Non-pigmented ciliary epithelial cell (primary cell): ENCODE data around the gene HIGD1A.

Source experiments
- DNase-seq: peaks from one replicate; pipeline ENCODE4 v3.0.0-alpha.2; 2010; ENCODE audit warnings: low read depth

Gene HIGD1A

DNA sequence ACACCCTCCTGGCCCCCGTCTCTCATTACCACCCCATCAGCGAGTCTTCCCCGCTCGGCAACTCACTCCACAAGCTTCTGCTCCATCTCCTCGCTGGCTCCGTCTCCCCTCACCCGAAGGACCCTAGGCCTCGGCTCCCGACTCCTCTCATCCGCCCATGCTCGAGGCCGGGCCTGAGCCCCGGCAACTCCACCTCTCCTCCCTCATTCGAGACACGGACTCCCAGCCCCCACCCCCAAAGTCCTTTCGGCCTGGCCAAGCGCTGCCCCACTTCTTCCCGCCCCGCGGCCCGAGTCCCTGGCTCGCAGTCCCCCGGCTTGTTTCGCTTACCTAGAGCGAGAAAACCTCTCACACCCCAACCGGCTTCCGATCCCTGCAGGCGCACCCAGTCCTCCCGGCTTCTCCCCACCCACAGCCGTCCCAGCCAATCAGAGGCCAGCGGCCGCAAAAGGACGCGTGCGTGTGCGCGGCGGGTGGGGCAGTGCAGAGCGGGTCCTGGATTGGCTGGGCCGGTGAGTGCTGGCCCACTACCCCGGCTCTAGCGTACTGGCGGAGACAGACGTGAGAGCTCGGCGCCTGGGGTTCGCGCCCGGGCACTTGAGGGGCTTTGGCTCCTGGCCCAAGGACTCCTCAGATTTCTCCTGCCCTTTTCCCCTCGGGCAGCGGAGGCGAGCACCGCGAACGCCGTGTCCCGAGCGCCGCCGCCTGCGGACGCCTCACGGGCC, at the start of gene HIGD1A:
TSS of gene HIGD1A (minus strand) at position 385 of the 725 bp plus-strand sequence. CDS start 10,237 bp downstream, outside the sequence.
- DNase-seq, result peak; percentile 76

DNA sequence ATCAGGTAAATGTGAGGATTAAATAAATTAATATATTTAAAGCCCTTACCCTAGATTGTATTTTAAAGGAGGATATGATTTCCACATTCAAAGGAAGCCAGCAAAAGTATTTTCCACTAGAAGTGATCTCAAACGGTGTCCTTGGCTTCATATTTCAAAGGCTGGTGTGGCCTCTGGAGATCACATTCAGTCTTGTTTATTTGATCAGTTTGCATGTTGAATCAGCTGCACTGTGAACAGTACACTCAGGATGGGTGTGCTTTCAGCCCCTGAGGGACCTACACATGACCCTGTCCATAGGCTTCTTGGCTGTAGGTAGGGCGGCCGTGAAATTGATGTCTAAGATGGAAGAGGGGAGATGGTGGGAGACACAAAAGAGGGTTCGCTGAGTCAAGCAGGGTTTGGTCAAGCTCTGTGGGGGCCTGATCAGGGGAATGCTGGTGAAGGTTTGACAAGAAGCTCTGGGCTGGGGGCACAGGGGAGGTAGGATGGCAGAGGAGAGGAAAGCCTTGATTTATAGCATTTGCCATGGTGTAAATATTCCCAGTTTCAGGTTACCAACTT, 49.5 kb upstream of the HIGD1A start:
- DNase-seq, result no peak

DNA sequence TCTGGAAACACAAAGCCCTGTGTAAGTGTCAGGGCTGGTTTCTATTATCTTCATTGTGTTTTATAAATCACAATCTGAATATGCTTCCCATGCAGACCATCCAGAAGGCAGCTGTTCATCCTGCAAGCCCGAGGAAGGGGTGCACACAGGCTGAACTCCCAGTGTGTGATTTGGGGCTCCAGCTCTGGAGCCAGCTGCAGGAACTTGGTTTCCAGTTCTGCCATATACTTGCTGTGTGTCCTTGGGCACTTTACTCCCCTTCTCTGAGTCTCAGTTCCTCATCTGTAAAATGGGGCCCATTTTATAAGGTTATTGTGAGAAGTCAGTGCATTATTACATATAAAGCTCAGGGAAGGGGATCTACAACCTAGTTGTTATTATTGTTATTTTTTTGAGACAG, 48.8 kb upstream of the HIGD1A start:
- DNase-seq, result no peak

DNA sequence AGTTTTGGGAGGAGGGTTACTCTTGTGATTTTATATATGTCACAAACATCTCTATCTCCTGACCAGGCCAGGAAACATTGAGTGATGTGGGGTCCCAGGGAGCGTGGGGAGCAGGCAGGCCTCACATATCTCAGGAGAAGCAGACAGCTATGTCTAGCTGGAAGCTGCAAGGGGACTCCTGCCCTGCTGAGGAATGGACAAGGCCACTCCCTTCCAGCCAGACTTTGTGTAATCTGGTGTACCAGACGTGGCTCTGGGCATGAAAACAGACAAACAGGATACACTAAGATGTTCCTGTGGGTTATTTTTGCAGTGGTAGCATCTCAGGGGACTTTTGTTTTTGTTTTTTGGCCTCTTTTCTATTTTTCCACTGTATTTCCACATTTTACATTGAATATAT, 48.2 kb upstream of the HIGD1A start:
- no peak for DNase-seq

DNA sequence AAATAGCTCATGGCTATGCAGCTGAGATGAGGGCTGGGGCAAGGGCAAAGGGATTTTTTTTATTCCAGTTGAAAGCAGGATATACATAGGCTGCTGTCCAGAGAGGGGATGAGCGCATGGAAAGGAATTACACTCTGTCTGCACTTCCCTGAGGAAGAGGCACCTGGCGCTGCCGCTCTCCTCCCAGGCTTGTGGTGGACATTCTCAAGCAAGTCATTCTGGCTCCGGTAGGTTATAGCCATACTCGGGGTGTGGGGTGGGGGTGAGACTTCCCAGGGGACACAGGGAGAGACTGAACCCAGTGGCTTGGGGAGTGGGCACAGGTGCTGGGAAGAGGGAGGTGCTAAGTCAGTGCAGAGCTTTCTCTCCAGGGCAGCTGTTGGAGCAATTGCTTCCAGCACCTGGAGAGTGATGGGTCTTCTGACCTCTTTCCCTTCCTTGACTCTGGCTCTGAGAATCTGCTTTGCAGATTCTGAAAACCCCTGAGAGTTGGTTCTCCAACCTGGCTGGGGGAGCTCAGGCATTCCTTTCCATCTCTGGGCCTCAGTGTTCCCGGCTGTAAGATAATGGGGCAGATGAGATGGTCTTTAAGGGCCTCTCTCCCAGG, 47.0 kb upstream of the HIGD1A start:
- no peak for DNase-seq

DNA sequence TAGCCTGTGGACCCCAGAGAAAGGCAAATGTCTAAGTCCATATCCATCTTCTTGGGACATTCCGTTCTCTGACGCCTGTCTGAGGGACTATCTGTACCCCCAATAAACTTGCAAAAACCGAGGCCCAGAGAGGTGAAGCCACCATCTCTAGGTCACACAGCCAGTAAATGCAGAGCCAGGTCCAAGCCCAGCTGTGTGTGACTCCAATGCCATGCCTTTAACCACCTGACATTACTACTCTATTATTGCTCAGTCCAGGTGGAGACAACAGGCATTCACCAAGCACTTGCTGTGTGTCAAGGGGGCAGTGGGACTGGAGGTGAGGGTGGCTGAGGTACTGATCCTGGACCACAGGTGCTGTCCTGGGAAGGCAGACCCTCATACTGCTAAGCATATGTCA, 46.0 kb upstream of the HIGD1A start:
- no peak for DNase-seq

DNA sequence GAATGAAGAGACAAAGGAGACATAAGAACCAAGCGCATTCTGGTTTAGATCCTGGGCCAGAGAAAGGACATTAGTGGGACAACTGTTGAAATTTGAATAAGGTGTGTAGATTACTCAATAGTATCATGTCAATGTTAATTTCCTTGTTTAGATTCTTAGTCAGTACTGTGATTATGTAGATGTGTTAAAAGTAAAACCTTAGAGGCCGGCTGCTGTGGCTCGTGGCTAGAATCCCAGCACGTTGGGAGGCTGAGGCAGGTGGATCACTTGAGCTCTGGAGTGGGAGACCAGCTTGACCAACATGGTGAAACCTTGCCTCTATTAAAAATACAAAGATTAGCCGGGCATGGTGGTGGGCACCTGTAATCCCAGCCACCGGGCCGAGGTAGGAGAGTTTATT, 44.7 kb upstream of the HIGD1A start:
- DNase-seq, result no peak

DNA sequence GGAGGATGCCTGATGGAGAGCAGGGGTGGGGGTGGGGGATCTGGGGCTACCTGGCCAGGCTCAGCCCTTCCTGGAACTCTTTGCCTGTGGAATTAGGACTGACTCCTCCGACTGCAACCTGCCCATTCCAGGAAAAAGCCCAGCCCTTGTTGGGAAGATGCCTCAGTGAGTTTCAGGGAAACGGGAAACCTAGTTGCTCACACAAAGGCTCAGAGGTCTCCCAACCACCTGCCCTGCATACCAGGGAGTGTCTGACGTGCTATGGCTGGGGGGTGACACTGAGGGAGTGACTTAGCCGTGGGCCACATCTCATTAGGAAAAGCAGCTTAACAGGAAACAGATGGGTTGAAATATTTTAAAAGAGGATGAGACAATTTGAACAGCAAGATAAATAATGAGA, 43.4 kb upstream of the HIGD1A start:
- DNase-seq, result no peak

DNA sequence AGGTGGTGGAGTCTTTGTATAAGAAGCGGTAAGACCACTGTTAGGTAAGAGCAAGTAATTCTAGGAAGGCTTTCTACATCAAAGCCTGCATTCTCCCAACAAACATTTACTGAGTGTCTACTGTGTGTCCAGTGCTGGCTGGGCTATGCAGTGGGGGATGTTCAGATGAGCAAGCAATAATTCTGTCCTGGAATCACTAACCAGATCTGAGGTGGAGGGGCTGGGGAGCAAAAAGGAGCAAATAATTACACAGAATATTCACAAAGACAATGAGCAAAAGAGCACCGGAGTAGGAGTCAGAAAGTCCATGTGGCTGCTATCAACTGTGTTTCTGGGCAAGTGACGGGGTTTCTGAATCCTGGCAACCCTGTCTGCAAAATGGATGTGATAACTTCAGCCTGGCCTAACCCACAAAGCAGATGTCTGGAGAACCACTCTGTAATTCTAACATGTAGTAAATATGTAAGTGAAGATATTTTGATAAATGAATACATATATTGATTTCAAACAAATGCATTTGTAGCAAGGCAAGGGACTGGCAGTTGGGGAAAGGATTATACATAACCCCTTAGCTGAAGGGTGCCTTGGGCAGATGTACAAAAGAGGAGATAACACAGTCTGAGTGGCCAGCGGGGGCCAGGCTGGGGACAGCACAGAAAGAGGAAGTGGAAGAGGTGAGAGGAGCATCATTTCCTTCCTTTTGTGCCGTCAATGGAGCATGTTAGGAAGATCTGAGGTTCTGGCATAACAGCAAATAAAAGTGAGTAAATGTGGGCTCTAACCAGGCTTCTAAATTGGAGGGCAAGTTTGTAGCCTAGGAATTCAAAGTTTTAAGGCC, 42.6 kb upstream of the HIGD1A start:
- no peak for DNase-seq

DNA sequence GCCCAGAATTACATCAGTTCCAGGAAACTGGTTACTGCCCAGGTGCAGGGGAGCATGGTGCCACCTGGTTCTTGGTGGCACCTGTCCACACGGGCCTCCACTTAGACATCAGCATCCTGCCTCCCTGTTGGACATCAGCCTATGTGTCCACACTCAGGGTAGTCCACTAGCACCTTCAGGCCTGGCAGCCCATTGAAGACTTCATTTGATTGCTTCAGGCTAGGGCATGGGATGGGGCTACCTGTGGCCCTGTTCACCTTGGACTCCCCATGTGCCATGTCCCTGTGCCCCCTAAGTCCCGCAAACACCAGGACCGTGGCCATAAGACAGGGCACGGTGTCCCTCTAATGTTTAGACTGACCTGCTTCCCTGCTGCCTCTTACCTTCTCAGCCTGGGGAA, 40.5 kb upstream of the HIGD1A start:
- DNase-seq, result no peak

DNA sequence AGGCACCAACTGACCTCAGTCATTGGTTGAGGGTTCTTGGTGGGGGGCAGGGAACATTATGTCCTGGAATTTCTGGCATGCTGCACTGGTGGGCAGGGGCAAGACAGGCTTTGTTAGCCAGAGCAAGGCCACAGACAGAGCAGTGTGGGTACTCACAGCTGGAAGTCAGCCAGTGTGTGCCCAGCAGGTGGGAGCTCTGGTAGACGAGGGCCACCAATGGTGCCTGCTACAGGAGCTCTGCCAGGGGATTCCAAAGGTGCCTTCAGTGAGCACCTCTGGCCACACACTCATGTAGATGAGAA, 40.1 kb upstream of the HIGD1A start:
- no peak for DNase-seq

DNA sequence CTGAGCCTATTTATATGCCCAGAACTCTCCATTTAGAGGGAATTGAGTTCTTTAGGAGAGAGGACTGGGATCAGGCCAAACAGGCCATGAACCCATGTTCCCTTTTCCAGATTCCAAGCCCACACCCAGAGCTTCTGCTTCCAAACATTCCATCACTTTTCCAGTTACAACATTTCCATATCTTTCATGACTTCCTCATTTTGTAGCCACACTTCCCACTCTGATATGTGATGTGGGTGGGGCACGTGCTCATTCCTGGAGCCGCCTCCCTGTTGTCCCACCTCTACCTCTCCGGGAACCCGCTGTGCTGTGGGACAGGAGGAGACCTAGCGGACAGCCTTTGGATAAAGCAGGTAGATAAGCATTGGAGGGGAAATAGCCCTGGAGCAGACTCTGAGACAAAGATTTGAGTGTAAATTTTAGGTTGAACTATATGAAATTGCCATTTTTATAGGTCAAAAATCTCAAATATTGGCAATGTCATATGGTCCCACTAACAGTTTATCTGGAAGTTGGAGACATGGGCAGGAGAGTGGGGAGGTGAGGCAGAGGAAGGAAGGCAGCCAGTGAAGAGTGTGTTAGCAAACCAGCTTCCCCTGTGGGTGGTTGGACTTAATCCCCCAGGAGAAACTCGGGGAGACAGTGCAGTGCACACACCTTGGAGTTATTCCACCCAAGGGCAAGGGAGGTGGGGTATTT, 39.6 kb upstream of the HIGD1A start:
- no peak for DNase-seq

DNA sequence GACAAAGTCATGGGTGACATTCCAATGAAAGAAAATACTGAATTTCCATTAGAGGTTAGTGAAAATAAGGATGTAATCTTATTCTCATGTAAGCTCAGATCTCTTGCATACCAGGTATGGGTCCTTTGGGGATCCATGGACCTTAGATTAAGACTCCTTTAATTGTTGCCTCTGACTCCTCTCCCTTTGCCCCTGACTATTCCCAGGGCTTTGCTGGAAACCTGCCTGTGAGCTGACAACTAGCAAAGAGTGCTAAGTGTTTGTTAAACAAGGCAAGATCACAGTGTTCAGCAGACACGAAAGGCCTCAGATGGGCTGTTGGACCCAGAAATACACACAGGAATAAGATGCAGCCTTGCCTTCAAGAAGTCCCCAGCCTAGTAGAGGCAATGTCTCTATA, 37.0 kb upstream of the HIGD1A start:
- DNase-seq, result no peak

DNA sequence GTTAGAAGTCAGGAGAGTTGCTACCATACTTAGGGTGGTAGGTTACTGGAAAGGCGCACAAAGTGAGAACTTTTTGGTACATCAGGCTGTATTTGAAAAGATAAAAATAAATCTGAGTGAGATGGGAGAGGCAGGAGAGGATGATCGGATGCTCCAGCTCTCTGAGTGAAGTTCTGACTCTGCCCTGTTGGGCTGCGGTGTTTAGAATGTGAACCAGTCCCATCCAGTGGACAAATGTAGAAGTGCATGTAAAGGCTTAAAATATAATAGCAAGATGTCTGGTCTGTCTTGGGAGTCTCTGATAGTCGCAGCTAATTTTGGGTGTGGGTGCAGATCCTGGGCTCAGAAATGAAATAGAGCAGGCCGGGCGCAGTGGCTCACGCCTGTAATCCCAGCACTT, 35.3 kb upstream of the HIGD1A start:
- peak; percentile 48 for DNase-seq

DNA sequence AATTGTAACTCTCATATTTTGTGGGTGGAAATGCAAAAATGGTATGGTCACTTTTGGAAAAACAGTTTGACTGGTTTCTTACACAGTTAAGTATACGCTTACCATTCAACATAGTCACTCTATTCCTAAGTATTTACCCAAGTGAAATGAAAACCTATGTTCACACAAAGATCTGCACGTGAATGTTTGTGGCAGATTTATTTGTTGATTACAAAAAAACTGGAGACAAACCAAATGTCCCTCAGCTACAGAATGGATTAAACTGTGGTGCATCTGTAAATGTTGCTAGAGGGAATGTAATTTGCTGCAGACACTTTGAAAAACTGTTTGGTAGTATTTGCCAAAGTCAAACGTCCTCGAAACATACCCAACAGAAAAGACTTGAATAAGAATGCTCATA, 34.3 kb upstream of the HIGD1A start:
- DNase-seq, result no peak

DNA sequence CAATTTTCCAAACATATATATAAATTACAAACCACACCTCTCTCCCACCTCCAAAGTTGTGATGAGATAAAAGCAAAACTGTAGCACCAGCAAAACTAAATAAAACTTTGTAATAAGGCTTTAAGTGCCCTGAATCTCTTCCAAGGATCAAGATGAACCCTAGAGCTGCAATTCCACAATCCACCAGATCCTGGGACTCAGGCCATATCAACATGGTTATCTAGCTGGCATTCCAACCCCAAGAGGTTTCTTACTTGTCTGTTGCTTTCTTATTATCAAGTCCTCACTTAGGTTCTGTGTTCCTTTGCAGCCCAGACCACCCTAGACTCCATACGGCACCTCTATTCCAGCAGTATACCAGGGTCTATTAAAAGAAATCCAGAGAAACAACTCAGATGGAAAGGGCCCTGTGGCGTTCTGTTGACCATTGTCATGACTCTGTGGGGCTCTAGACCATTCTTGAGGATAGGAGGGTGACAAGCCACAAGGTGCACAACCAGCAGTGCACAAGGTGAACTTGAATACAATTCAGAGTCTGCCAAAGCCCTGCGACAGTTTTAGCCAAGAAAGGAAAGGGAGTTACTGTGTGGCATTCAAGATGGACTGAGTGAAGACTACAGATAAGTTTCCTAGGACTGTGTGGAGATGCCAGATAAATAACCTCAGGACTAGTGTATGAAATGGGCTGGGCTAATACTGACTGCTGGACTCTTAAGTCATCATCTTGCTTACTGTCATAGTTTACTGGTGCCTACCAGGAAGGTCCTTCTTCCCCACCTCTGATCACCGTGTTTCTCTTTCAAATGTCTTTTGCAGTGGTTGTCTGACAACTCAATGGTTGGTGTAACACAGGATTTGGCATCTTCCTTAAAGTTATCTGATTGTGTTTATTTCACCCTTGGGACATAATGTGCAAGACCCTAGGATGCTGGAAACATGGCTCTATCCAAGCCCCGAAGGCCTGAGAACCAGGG, 32.1 kb upstream of the HIGD1A start:
- DNase-seq, result no peak

DNA sequence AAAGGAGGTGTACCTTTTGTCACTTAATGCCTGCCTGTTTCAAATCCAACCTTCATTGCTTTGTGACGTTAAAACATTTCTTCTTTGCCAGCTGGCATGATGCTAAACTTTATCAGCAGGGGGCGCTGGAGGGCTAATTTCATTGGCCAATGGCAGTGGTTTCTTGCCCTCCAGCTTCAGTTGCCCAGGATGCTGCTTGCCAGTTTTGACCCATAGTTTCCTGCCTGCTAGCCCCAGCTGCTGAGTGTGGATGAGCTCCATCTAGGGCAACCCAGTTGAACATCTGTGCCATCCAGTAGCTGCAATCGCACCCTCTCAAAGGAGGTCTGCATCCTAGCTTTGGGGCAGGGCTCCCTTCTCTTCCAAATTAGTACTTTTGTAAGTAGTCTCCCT, 27.0 kb upstream of the HIGD1A start:
- DNase-seq, result no peak

DNA sequence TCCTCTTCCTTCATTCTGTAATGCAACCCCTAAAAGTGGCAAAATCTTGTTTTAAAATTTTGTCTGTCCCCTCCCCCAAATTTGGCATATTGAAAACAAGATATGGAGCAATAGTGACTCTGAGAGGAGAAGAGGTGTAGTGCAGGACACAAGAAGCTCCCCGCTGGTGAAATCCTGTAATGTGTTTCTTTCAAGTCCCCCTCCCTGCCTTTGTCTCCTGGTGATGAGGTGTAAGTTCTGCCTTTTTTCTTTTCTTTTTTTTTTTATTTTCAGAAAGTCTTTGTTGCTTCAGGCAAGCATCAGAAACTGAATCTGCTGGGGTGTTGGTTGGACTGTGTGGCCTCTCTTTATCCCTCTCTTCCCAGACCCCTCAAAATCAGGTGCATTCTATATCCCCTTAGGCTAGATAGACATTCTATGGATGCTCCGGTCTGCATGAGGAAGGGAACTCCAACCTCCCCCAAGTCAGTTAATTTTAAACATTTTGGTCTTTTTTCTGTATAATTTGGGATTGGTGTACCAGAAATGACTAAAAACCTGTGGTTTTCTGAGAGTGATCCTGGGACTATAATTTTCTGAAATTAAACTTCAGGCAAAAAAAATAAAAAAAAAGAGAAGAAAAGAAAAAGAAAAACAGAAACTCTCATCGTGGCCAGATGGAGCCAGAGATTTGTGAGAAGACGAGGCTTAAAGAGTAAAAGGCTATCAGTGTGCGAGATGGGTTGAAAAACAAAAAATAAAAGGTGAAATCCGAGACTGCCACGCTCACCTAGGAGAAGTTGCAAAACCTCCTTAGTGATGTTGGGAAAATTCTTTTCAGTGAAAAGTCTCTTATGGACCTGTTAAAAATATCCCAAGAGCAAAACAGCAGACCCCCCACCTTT, 26.4 kb upstream of the HIGD1A start:
- no peak for DNase-seq

DNA sequence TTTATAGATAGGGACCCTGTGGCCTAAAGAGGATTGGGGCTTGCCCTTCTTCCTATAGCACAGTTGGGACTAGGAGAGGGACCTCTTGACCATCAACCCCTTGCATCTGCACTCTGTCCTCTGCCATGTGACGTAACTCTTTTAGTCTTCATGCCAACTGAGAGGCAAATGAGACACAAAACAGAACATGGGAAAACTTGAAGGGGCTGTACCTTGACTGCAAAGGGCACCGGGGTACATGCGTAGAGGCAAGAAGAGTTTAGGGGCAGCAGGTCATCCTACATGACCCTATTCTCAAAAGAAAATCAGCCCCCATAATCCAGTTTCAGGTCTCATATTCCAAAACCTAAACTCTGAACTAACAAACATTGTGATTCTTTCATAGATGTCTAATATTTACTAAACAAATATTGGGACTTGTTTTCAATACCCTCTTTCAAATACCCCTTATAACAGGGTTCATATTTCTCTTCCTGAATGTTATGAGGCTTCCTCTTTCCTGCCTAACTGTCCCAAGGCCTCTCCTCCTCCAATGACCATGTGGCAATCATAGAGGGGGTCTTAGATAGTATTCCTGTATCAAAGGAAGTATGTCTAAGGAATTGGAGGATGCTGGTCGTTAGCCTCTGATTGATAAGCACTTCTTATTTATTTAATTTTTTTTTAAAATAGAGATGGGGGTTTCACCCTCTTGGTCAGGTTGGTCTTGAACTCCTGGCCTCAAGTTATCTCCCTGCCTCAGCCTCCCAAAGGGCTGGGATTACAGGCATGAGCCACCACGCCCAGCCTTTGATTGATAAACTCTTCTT, 25.5 kb upstream of the HIGD1A start:
- DNase-seq, result no peak
